GM12878 (cell line): ENCODE data around the gene BCAR3. TPM values are rescaled to one million over a fixed set of nuclear protein-coding genes. Genes with fewer than 3 reads are reported as not detected.

Experiments used
- ATAC-seq: fragments of 200-7000 bp; cut with Tn5 transposase; 3 replicates; pipeline ENCODE4 v1.9.1; 2020; ENCODE audit warnings: mild to moderate bottlenecking, moderate library complexity
- BruUV-seq: library from RNA; stranded (reverse); fragments of 400-500 nt; replicated peaks from 2 replicates; lab custom pipeline; 2021; lab: Mats Ljungman, UMichigan
- CTCF ChIA-PET: fragments of 300-600 bp; sonication (Branson Sonifier 250); formaldehyde crosslinking; extraction: SDS; loops from one replicate; lab custom pipeline; 2021; ENCODE audit warnings: inconsistent platforms; lab: Yijun Ruan, JAX
- POLR2A ChIA-PET: fragments of 350-600 bp; formaldehyde crosslinking; extraction: SDS; loops from one replicate; lab custom pipeline; 2021; ENCODE audit warnings: inconsistent platforms; lab: Charles Lee
- RAD21 ChIA-PET: fragments of 300-600 bp; sonication (Branson Sonifier 250); formaldehyde crosslinking; loops from one replicate; lab custom pipeline; 2023; ENCODE audit warnings: antibody characterized with exemption; ENCODE audit not compliant: unreplicated experiment; lab: Charles Lee
- SMC1A ChIA-PET: fragments of 300-600 bp; sonication (Branson Sonifier 250); formaldehyde crosslinking; loops from one replicate; lab custom pipeline; 2023; ENCODE audit not compliant: unreplicated experiment, uncharacterized antibody; lab: Charles Lee
- DNase-seq: peaks from one replicate; pipeline ENCODE4 v3.0.0-alpha.2; 2011; ENCODE audit warnings: low read depth, low spot score
- FAIRE-seq: peaks from 3 replicates; lab custom pipeline; 2011; peaks lifted over from hg19 to GRCh38; lab: Jason Lieb, UNC
- H2AFZ ChIP-seq: 2 replicates; pipeline ENCODE4 v1.6.0; 2011; ENCODE audit warnings: low read depth, low read length, control low read depth; ENCODE audit not compliant: control insufficient read depth
- H3K27ac ChIP-seq: 2 replicates; pipeline ENCODE4 v1.5.1; 2011; ENCODE audit warnings: control low read depth; ENCODE audit not compliant: control insufficient read depth, insufficient read depth
- H3K27me3 ChIP-seq, 2 experiments: replicated peaks in 1 of 2; 2 replicates each; pipeline versions ENCODE4 v1.6.0 to v1.6.1; 2011; ENCODE audit warnings: low read length in 1 of 2; ENCODE audit not compliant: control insufficient read depth in 2 of 2, insufficient read depth in 2 of 2
- H3K36me3 ChIP-seq, 2 experiments: 2 replicates each; pipeline ENCODE4 v1.5.1; 2011; ENCODE audit warnings: low read length in 1 of 2; ENCODE audit not compliant: control insufficient read depth in 2 of 2, insufficient read depth in 2 of 2
- H3K4me1 ChIP-seq: 2 replicates; pipeline ENCODE4 v1.6.1; 2011; ENCODE audit warnings: mild to moderate bottlenecking, low read length, moderate library complexity, mixed read lengths; ENCODE audit not compliant: control insufficient read depth, insufficient read depth
- H3K4me2 ChIP-seq: 2 replicates; pipeline ENCODE4 v1.6.0; 2011; ENCODE audit warnings: control low read depth; ENCODE audit not compliant: control insufficient read depth, insufficient read depth
- H3K4me3 ChIP-seq: fragments of 200-600 bp; sonication (generic); 2 replicates; pipeline ENCODE4 v1.5.1; 2016
- H3K79me2 ChIP-seq: 2 replicates; pipeline ENCODE4 v1.6.0; 2011; ENCODE audit warnings: low read length; ENCODE audit not compliant: control insufficient read depth, insufficient read depth
- H3K9ac ChIP-seq: 2 replicates; pipeline ENCODE4 v1.8.0; 2011; ENCODE audit warnings: low read length, control low read depth, mixed read lengths; ENCODE audit not compliant: control insufficient read depth, insufficient read depth
- H3K9me3 ChIP-seq: replicated peaks from 3 replicates; pipeline ENCODE4 v1.5.1; 2011; ENCODE audit warnings: mild to moderate bottlenecking, low read length; ENCODE audit not compliant: control insufficient read depth, insufficient read depth
- H4K20me1 ChIP-seq: 2 replicates; pipeline ENCODE4 v1.6.0; 2011; ENCODE audit not compliant: control insufficient read depth, insufficient read depth
- ATF7 ChIP-seq: fragments of 450-650 bp; IDR thresholded peaks from 2 replicates; pipeline ENCODE4 v1.6.1; 2016; ENCODE audit warnings: low read depth, mild to moderate bottlenecking
- BHLHE40 ChIP-seq, 2 experiments: fragments of 450-650 bp in 1 of 2; IDR thresholded peaks; 2 replicates each; pipeline ENCODE4 v1.6.1; 2011 to 2017; ENCODE audit warnings: low read depth in 2 of 2, borderline replicate concordance in 1 of 2, improper control_type of control experiment in 1 of 2, low read length in 1 of 2, mild to moderate bottlenecking in 1 of 2
- CREB1 ChIP-seq: IDR thresholded peaks from 2 replicates; pipeline ENCODE4 v1.6.1; 2012; ENCODE audit warnings: low read depth, mild to moderate bottlenecking, inconsistent platforms
- EED ChIP-seq: sonication (generic); IDR thresholded peaks from 2 replicates; pipeline ENCODE4 v1.6.1; 2016; ENCODE audit warnings: antibody characterized with exemption, low read depth
- HDAC2 ChIP-seq: fragments of 200-600 bp; sonication (generic); IDR thresholded peaks from 2 replicates; pipeline ENCODE4 v1.6.1; 2017
- HDGF ChIP-seq: fragments of 450-650 bp; IDR thresholded peaks from 2 replicates; pipeline ENCODE4 v1.6.1; 2016; ENCODE audit warnings: antibody characterized with exemption
- NBN ChIP-seq: fragments of 450-650 bp; IDR thresholded peaks from 2 replicates; pipeline ENCODE4 v1.6.1; 2016
- NR2C1 ChIP-seq: fragments of 450-650 bp; IDR thresholded peaks from 2 replicates; pipeline ENCODE4 v1.6.1; 2017; ENCODE audit warnings: antibody characterized with exemption, mild to moderate bottlenecking, moderate library complexity
- SIN3A ChIP-seq: IDR thresholded peaks from 2 replicates; pipeline ENCODE4 v1.6.1; 2012; ENCODE audit warnings: low read depth, low read length, improper control_type of control experiment
- STAT1 ChIP-seq: fragments of 450-650 bp; conservative IDR thresholded peaks from 2 replicates; pipeline ENCODE4 v1.6.1; 2014; ENCODE audit warnings: antibody characterized with exemption, mild to moderate bottlenecking
- TBL1XR1 ChIP-seq: IDR thresholded peaks from 2 replicates; pipeline ENCODE4 v1.6.1; 2012; ENCODE audit warnings: low read depth, low read length, improper control_type of control experiment
- ZBTB4 ChIP-seq: fragments of 450-650 bp; formaldehyde crosslinking; IDR thresholded peaks from 2 replicates; pipeline ENCODE4 v1.4.0; 2022; ENCODE audit warnings: mild to moderate bottlenecking, moderate library complexity
- ZNF592 ChIP-seq: fragments of 450-650 bp; IDR thresholded peaks from 2 replicates; pipeline ENCODE4 v1.6.1; 2017; ENCODE audit warnings: mild to moderate bottlenecking, moderate library complexity
- WGBS: methylation state at CpG from one replicate; pipeline ENCODE4 v1.1.6; 2016; ENCODE audit warnings: low lambda C conversion rate; ENCODE audit not compliant: insufficient replicate concordance, insufficient coverage; ENCODE audit errors: missing lambda C conversion rate; 5-methylcytosine and 5-hydroxymethylcytosine counted together
- in situ Hi-C: fragments of 300-500 bp; cut with MboI; formaldehyde crosslinking; loops from 9 replicates; pipeline ENCODE4 v1.14.3; 2018; ENCODE audit warnings: mixed read lengths
- intact Hi-C: fragments of 100-400 bp; cut with micrococcal nuclease; formaldehyde crosslinking; loops from one replicate; pipeline ENCODE4 v1.14.2; 2022; ENCODE audit not compliant: unreplicated experiment
- polyA plus RNA-seq, 11 experiments: library from polyadenylated mRNA; depleted of rRNA in 4 of 11; unstranded in 6 of 11; stranded (reverse) in 5 of 11; fragments of >200 nt; fragmentation: Nextera tagmentation in 4 of 11; fragmentation: Illumina TruSeq in 1 of 11; extraction: Ambion mirVana in 4 of 11; extraction: Trizol in 1 of 11; gene quantifications; 1 replicate in 1 of 11; 2 replicates in 10 of 11; pipeline versions ENCODE4 v1.2.1 to v1.2.3, GENCODE V29; 2011 to 2016; ENCODE audit warnings: inconsistent platforms in 2 of 11, missing spikeins in 2 of 11, low read depth in 1 of 11
- total RNA-seq, 4 experiments: library from RNA; depleted of rRNA in 3 of 4; stranded (reverse); fragments of >200 nt in 3 of 4; fragmentation: Illumina TruSeq in 1 of 4; extraction: Trizol in 1 of 4; gene quantifications; 2 replicates each; pipeline versions ENCODE4 v1.2.1 to v1.2.3, GENCODE V29; 2013 to 2021

Gene BCAR3
- total and polyA plus RNA-seq, 10 of the 15 experiments (the other 5 are each of a cell fraction or from before 2014, with no cell fraction given), result 1.3 to 6.6 (median 1.8) TPM

- TF ChIP-seq ZBTB4 (CRISPR knock-in tag), result no peak
Observed at GRCh38 chr1:93621246-93621645, 60.4 kb downstream of the BCAR3 start (continued).

- Histone ChIP-seq H3K4me2 (no peak overlapping the region), H3K79me2 (no peaks in the 10 kb centered on the region), H3K9me3 (no peaks in the 10 kb centered on the region), H3K9ac (no peak overlapping the region), H3K27me3 (peaks cover 0 to 2% of the 10 kb centered on the region in 2 experiments; a peak in 1 of 4 replicates), H2AFZ (no peak overlapping the region), H3K27ac (no peak overlapping the region), H4K20me1 (peaks cover 7% of the 10 kb centered on the region; the same call in 1 of the 2 replicates), H3K4me1 (peaks cover 11% of the 10 kb centered on the region), H3K36me3 (no peaks in the 10 kb centered on the region), H3K4me3 (no peak overlapping the region)
- ChIA-PET CTCF (interaction anchor here (1.2 to 2.5 kb wide), 3 partner anchors 8 to 225 kb away, joined by 3 to 27 read pairs (median 6); no protein-coding TSS in a partner anchor), SMC1A (interaction anchor here (0.6 to 1.9 kb wide), 6 partner anchors 8 to 376 kb away, joined by 3 to 10 read pairs (median 4); no protein-coding TSS in a partner anchor), RAD21 (interaction anchor here (1.0 to 5.3 kb wide), 3 partner anchors 9 to 194 kb away, joined by 3 to 24 read pairs (median 11); no protein-coding TSS in a partner anchor), POLR2A (no interaction called here)
- TF ChIP-seq STAT1 (no peak), EED (no peak), ATF7 (no peak), SIN3A (no peak), HDGF (no peak), CREB1 (no peak), TBL1XR1 (no peak), NR2C1 (no peak), HDAC2 (no peak), NBN (no peak), BHLHE40 (IDR thresholded peaks at IDR 0.05; ENCODE audit: borderline replicate concordance in 1 of 2, low read depth in 2 of 2, low read length in 1 of 2) (no peak), ZNF592 (no peak)
- DNase-seq (no peak), FAIRE-seq (no peak), ATAC-seq (no peak)
- WGBS, result 56% methylated on average over 4 of the region's 4 CpGs
- BruUV-seq, result no TSS peak
- in situ Hi-C loops, result loop anchor here (10.0 kb wide), 1 partner anchor 316 kb away; no protein-coding TSS in a partner anchor
- intact Hi-C loops, result no loop called here
Observed at GRCh38 chr1:93620841-93621210, 60.8 kb downstream of the BCAR3 start.
